Endothelial cell of umbilical vein (primary cell): ENCODE results near the gene CRCP.

Experiments used
- CTCF ChIP-seq, 2 donors: IDR thresholded peaks; 1 replicate in 1 of 2; 2 replicates in 1 of 2; pipeline ENCODE4 v1.5.1; 2011; ENCODE audit warnings: low read length in 2 of 2, mild to moderate bottlenecking in 2 of 2, moderate library complexity in 2 of 2, control low read depth in 1 of 2, inconsistent platforms in 1 of 2, low read depth in 1 of 2; ENCODE audit not compliant: insufficient read depth in 1 of 2; ENCODE audit errors: extremely low read depth in 1 of 2
- EZH2 ChIP-seq: IDR thresholded peaks from 2 replicates; pipeline ENCODE4 v1.6.1; 2012; ENCODE audit warnings: borderline replicate concordance, low read depth, mild to moderate bottlenecking, moderate library complexity, low read length, inconsistent platforms; ENCODE audit not compliant: severe bottlenecking
- FOS ChIP-seq: IDR thresholded peaks from 2 replicates; pipeline ENCODE4 v1.6.1; 2011; ENCODE audit warnings: mild to moderate bottlenecking, low read length, moderate library complexity, borderline replicate concordance; ENCODE audit not compliant: insufficient read depth
- POLR2A ChIP-seq: IDR thresholded peaks from 2 replicates; pipeline ENCODE4 v1.6.1; 2012; ENCODE audit warnings: low read depth, mild to moderate bottlenecking, control low read depth, low read length
- POLR2AphosphoS5 ChIP-seq: IDR thresholded peaks from 2 replicates; pipeline ENCODE4 v1.6.1; 2012; ENCODE audit warnings: low read depth, mild to moderate bottlenecking, control low read depth, low read length, moderate library complexity; ENCODE audit not compliant: insufficient read depth

DNA sequence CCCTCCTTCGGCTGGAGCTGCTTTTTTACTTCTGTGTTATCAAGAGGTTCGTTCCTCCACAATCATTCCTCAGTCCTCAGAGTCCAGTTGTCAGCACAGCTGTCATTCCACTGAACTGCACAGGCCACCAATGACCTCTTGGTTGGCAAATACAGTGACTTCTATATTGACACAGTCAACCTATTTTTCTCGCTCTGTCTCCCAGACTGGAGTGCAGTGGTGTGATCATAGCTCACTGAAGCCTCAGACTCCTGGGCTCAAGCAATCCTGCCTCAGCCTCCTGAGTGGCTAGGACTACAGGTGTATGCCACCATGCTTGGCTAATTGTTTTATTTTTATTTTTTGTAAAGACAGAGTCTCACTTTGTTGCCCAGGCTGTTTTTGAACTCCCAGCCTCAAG lies 27.7 kb downstream of the CRCP start:
- TF ChIP-seq EZH2 (no peak), POLR2AphosphoS5 (no peak), CTCF (IDR thresholded peaks at IDR 0.05; ENCODE audit: extremely low read depth in 1 of 2, insufficient read depth in 1 of 2, low read depth in 1 of 2, low read length in 2 of 2) (no peak), POLR2A (no peak), FOS (no peak)
